HepG2 (cell line): ENCODE data around the gene PLCG1. TPM values are rescaled to one million over a fixed set of nuclear protein-coding genes. Genes with fewer than 3 reads are reported as not detected.

Experiments used
- AGO2 ChIP-seq: fragments of 200-400 bp; formaldehyde crosslinking; optimal IDR thresholded peaks from 2 replicates; pipeline ENCODE3; 2017; ENCODE audit warnings: mild to moderate bottlenecking, low read depth, low read length, moderate library complexity
- ATF4 ChIP-seq, 2 experiments: fragments of 450-650 bp in 1 of 2; sonication (generic) in 1 of 2; formaldehyde crosslinking; IDR thresholded peaks; 2 replicates each; pipeline versions ENCODE4 v1.5.0 to v1.8.0; 2020 to 2022; ENCODE audit warnings: mild to moderate bottlenecking in 1 of 2, missing genetic modification reagents in 1 of 2
- CHD2 ChIP-seq: IDR thresholded peaks from 2 replicates; pipeline ENCODE4 v1.6.1; 2011; ENCODE audit warnings: low read depth, low read length, improper control_type of control experiment
- EEA1 ChIP-seq: sonication (generic); formaldehyde crosslinking; IDR thresholded peaks from 2 replicates; pipeline ENCODE4 v1.5.1; 2020; ENCODE audit warnings: mild to moderate bottlenecking, missing genetic modification reagents, borderline replicate concordance
- HIVEP1 ChIP-seq: sonication (generic); formaldehyde crosslinking; IDR thresholded peaks from 2 replicates; pipeline ENCODE4 v1.4.0; 2020; ENCODE audit warnings: mild to moderate bottlenecking, missing genetic modification reagents
- IKZF5 ChIP-seq: IDR thresholded peaks from 2 replicates; pipeline ENCODE4 v1.6.1; 2018; ENCODE audit warnings: missing genetic modification reagents, mild to moderate bottlenecking, missing compliant biosample characterization
- POLR2G ChIP-seq: fragments of 200-400 bp; formaldehyde crosslinking; IDR thresholded peaks from 2 replicates; pipeline ENCODE4 v1.6.1; 2018; ENCODE audit warnings: mild to moderate bottlenecking, low read depth, low read length, moderate library complexity
- SP140L ChIP-seq: sonication (generic); formaldehyde crosslinking; IDR thresholded peaks from 2 replicates; pipeline ENCODE4 v1.4.0; 2020; ENCODE audit warnings: missing genetic modification reagents, borderline replicate concordance
- SPEN ChIP-seq: sonication (generic); formaldehyde crosslinking; IDR thresholded peaks from 2 replicates; pipeline ENCODE4 v1.5.1; 2020; ENCODE audit warnings: low read depth, mild to moderate bottlenecking, missing genetic modification reagents
- TEF ChIP-seq: sonication (generic); formaldehyde crosslinking; IDR thresholded peaks from 2 replicates; pipeline ENCODE4 v1.5.0; 2020; ENCODE audit warnings: missing genetic modification reagents
- ZNF235 ChIP-seq: sonication (generic); formaldehyde crosslinking; IDR thresholded peaks from 2 replicates; pipeline ENCODE4 v1.8.1; 2023; ENCODE audit warnings: mild to moderate bottlenecking, missing genetic modification reagents, borderline replicate concordance
- ZNF512B ChIP-seq: sonication (generic); formaldehyde crosslinking; IDR thresholded peaks from 2 replicates; pipeline ENCODE4 v1.5.1; 2020; ENCODE audit warnings: missing genetic modification reagents, mild to moderate bottlenecking, borderline replicate concordance
- ZNF790 ChIP-seq: sonication (generic); formaldehyde crosslinking; IDR thresholded peaks from 2 replicates; pipeline ENCODE4 v1.8.0; 2022; ENCODE audit warnings: missing genetic modification reagents, mild to moderate bottlenecking, borderline replicate concordance
- polyA plus RNA-seq, 8 experiments: library from polyadenylated mRNA; depleted of rRNA in 3 of 8; stranded (reverse) in 7 of 8; unstranded in 1 of 8; fragments of >200 nt; fragmentation: Illumina TruSeq in 4 of 8; extraction: Trizol in 4 of 8; gene quantifications; 2 replicates each; pipeline versions ENCODE4 v1.2.1 to v1.2.3, GENCODE V29; 2011 to 2016; ENCODE audit warnings: low read depth in 4 of 8, missing spikeins in 1 of 8, mixed read lengths in 1 of 8; ENCODE audit not compliant: insufficient read depth in 1 of 8
- total RNA-seq, 5 experiments: library from RNA; depleted of rRNA; stranded (reverse); fragments of >200 nt; fragmentation: Illumina TruSeq; extraction: Trizol; gene quantifications; 2 replicates each; pipeline ENCODE4 v1.2.3, GENCODE V29; 2016; ENCODE audit warnings: low read depth in 1 of 5

PLCG1 gene
- total and polyA plus RNA-seq, 2 of the 13 experiments (the other 11 are each of a cell fraction or from before 2014, with no cell fraction given): 85.3 to 158 TPM

GRCh38 chr20:41178904-41179432 is 41.6 kb downstream of the PLCG1 start (continued):
- no peak for TF ChIP-seq SP140L (CRISPR knock-in tag)
- TF ChIP-seq ZNF235 (CRISPR knock-in tag): 0 out of 2 replicates have a peak, but pooled peaks have one; percentile 6
- 0 out of 2 replicates have a peak, but pooled peaks have one; percentile 42 for TF ChIP-seq HIVEP1 (CRISPR knock-in tag)
- no peak for TF ChIP-seq TEF (CRISPR knock-in tag)
- TF ChIP-seq SPEN: no peak
- peak; percentile 29 for TF ChIP-seq AGO2
- no peak for TF ChIP-seq IKZF5 (CRISPR knock-in tag)
- TF ChIP-seq ZNF790: no peak
- TF ChIP-seq ATF4 (CRISPR knock-in tag; IDR thresholded peaks at IDR 0.05): no peak
- TF ChIP-seq EEA1 (CRISPR knock-in tag): 0 out of 2 replicates have a peak, but pooled peaks have one; percentile 40
- TF ChIP-seq POLR2G: peak; percentile 27; the same call in 1 of the 2 replicates
- TF ChIP-seq CHD2: no peak
- TF ChIP-seq ZNF512B (CRISPR knock-in tag): no peak
